OCI-LY3 (cell line): Measurements from ENCODE around the gene WAC.
"Not testable (repeated sequence)": the region's sequence is repeated elsewhere in the genome, so short reads cannot be mapped to it uniquely, and the experiment has no call there.

Source experiments
- H2AFZ ChIP-seq: fragments of 200-600, 300-600 bp; shearing (Covaris generic); 2 replicates; pipeline ENCODE4 v1.6.0; 2014; ENCODE audit warnings: antibody characterized with exemption, low read depth, low read length
- H3K27ac ChIP-seq: fragments of 200-600, 300-600 bp; sonication (generic); 2 replicates; pipeline ENCODE4 v1.5.1; 2014; ENCODE audit warnings: mild to moderate bottlenecking, low read length, moderate library complexity, mixed read lengths
- H3K27me3 ChIP-seq: fragments of 200-600, 300-600 bp; sonication (generic); 2 replicates; pipeline ENCODE4 v1.6.1; 2014; ENCODE audit warnings: low read depth, low read length, mixed read lengths
- H3K36me3 ChIP-seq: fragments of 200-600, 300-600 bp; sonication (generic); replicated peaks from 2 replicates; pipeline ENCODE3; 2014; ENCODE audit warnings: low read depth, low read length, mixed read lengths
- H3K4me1 ChIP-seq: fragments of 300-600, 200-600 bp; sonication (generic); 2 replicates; pipeline ENCODE4 v1.6.1; 2014; ENCODE audit warnings: low read length, mixed read lengths
- H3K4me2 ChIP-seq: fragments of 200-600, 300-600 bp; sonication (generic); 2 replicates; pipeline ENCODE4 v1.6.1; 2014; ENCODE audit warnings: low read length, mixed read lengths
- H3K4me3 ChIP-seq: fragments of 300-600, 200-600 bp; sonication (generic); 2 replicates; pipeline ENCODE4 v1.5.1; 2014; ENCODE audit warnings: antibody characterized with exemption, mild to moderate bottlenecking, low read length, moderate library complexity
- H3K79me2 ChIP-seq: fragments of 300-600, 200-600 bp; shearing (Covaris generic); 2 replicates; pipeline ENCODE4 v1.6.1; 2014; ENCODE audit warnings: mild to moderate bottlenecking, low read length, mixed read lengths
- H3K9ac ChIP-seq: fragments of 300-600, 200-600 bp; shearing (Covaris generic); 2 replicates; pipeline ENCODE4 v1.6.0; 2014; ENCODE audit warnings: mild to moderate bottlenecking, low read length, moderate library complexity
- H3K9me3 ChIP-seq: fragments of 200-600, 300-600 bp; shearing (Covaris generic); 2 replicates; pipeline ENCODE4 v1.6.1; 2014; ENCODE audit warnings: low read length, mixed read lengths; ENCODE audit not compliant: insufficient read depth
- H4K20me1 ChIP-seq: fragments of 200-600, 300-600 bp; sonication (generic); 2 replicates; pipeline ENCODE4 v1.6.1; 2016; ENCODE audit warnings: low read length, mixed read lengths; ENCODE audit not compliant: insufficient read depth
- CTCF ChIP-seq: fragments of 200-600, 300-600 bp; sonication (generic); IDR thresholded peaks from 2 replicates; pipeline ENCODE4 v1.5.1; 2014; ENCODE audit warnings: antibody characterized with exemption, low read length, low read depth
- EZH2phosphoT487 ChIP-seq: fragments of 200-600 bp; shearing (Covaris generic); IDR thresholded peaks from 2 replicates; pipeline ENCODE4 v1.6.1; 2018; ENCODE audit warnings: antibody characterized with exemption, mixed run types, low read depth

Gene WAC

GRCh38 chr10:28508304-28508925 is 24.5 kb upstream of the WAC start:
- Histone ChIP-seq H2AFZ (no peak overlapping the region), H3K4me3 (no peak overlapping the region), H3K27me3 (no peaks in the 10 kb centered on the region), H3K9ac (no peak overlapping the region), H3K79me2 (no peaks in the 10 kb centered on the region), H4K20me1 (no peaks in the 10 kb centered on the region), H3K36me3 (no peaks in the 10 kb centered on the region), H3K4me1 (no peaks in the 10 kb centered on the region), H3K9me3 (no peaks in the 10 kb centered on the region), H3K27ac (no peak overlapping the region), H3K4me2 (no peak overlapping the region)
- TF ChIP-seq CTCF (no peak), EZH2phosphoT487 (no peak)

DNA sequence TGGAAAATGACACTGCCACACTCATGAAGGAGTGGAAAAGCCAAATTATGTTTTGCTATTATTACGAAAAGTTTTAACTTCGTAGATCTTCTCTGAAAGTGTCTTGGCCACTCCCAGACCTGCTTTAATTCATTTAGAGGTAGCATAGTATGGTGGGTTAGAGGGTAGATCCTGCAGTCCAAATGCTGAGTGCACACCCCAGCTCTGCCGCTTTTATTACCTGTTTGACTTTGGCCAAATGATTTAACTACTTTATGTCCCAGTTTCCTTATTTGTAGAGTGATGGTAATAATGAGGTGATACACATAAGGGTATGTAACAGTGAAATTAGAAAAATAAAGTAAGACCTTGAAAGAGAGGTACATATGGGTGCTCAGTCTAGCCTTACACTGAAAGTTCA is 23.6 kb upstream of the WAC start:
- no peaks in the 10 kb centered on the region for H3K4me1 ChIP-seq
- H3K27ac ChIP-seq, result no peak overlapping the region
- no peaks in the 10 kb centered on the region for H3K27me3 ChIP-seq
- TF ChIP-seq EZH2phosphoT487, result no peak
- no peak for TF ChIP-seq CTCF
- H3K9ac ChIP-seq, result no peak overlapping the region
- no peaks in the 10 kb centered on the region for H3K79me2 ChIP-seq
- H4K20me1 ChIP-seq, result no peaks in the 10 kb centered on the region
- no peak overlapping the region for H3K4me2 ChIP-seq
- H3K36me3 ChIP-seq, result no peaks in the 10 kb centered on the region
- no peak overlapping the region for H3K4me3 ChIP-seq
- H2AFZ ChIP-seq, result no peak overlapping the region
- no peaks in the 10 kb centered on the region for H3K9me3 ChIP-seq

DNA sequence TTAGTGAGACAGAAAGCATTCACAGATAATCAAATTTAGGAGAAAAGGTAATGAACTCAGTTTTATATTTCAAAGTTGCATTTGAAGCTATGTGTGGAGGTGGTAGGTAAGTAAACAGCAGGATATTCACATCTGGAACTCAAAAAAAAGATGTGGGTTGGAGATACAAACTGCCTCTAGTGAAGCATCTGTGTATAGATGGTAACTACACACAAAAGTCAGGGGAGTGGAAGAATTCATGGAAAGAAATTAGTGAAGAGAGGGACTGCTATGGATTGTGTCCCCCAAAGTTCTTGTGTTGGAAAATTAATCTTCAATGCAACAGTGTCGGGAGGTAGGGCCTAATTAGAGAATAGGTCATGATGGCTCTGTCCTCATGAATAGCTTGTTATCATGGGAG is 18.3 kb upstream of the WAC start:
- no peak overlapping the region for H2AFZ ChIP-seq
- TF ChIP-seq EZH2phosphoT487 (no peak), CTCF (no peak)
- no peaks in the 10 kb centered on the region for H3K27me3 ChIP-seq
- no peaks in the 10 kb centered on the region for H3K36me3 ChIP-seq
- H3K9ac ChIP-seq, result no peak overlapping the region
- H3K4me3 ChIP-seq, result no peak overlapping the region
- no peak overlapping the region for H3K4me2 ChIP-seq
- H3K27ac ChIP-seq, result no peak overlapping the region
- H3K9me3 ChIP-seq, result no peaks in the 10 kb centered on the region
- no peaks in the 10 kb centered on the region for H4K20me1 ChIP-seq
- no peaks in the 10 kb centered on the region for H3K4me1 ChIP-seq
- no peaks in the 10 kb centered on the region for H3K79me2 ChIP-seq

GRCh38 chr10:28520346-28520745 is 12.6 kb upstream of the WAC start:
- H4K20me1 ChIP-seq, result no peaks in the 10 kb centered on the region
- no peak overlapping the region for H3K4me3 ChIP-seq
- no peaks in the 10 kb centered on the region for H3K27me3 ChIP-seq
- no peaks in the 10 kb centered on the region for H3K79me2 ChIP-seq
- no peaks in the 10 kb centered on the region for H3K4me1 ChIP-seq
- H3K9me3 ChIP-seq, result peaks cover 10% of the 10 kb centered on the region
- H3K9ac ChIP-seq, result no peak overlapping the region
- peaks cover 16% of the 10 kb centered on the region for H3K36me3 ChIP-seq
- H2AFZ ChIP-seq, result no peak overlapping the region
- no peak for TF ChIP-seq CTCF
- no peak for TF ChIP-seq EZH2phosphoT487
- no peak overlapping the region for H3K4me2 ChIP-seq
- H3K27ac ChIP-seq, result no peak overlapping the region

- not testable (repeated sequence) for H3K27me3 ChIP-seq, H3K27ac ChIP-seq, H3K79me2 ChIP-seq, H3K9me3 ChIP-seq, H3K4me1 ChIP-seq, H4K20me1 ChIP-seq, H2AFZ ChIP-seq, H3K9ac ChIP-seq, H3K4me3 ChIP-seq, H3K4me2 ChIP-seq
- peaks cover 20% of the 10 kb centered on the region for H3K36me3 ChIP-seq
These were observed 12.1 kb upstream of the WAC start for GRCh38 chr10:28520828-28521227.

- H3K27me3 ChIP-seq, H2AFZ ChIP-seq, H3K79me2 ChIP-seq, H3K4me2 ChIP-seq, H4K20me1 ChIP-seq, H3K4me1 ChIP-seq, H3K9ac ChIP-seq, H3K27ac ChIP-seq, H3K4me3 ChIP-seq, H3K9me3 ChIP-seq: not testable (repeated sequence)
- H3K36me3 ChIP-seq, result peaks cover 30% of the 10 kb centered on the region
These were observed 11.0 kb upstream of the WAC start for GRCh38 chr10:28521961-28522360.
